Endothelial cell of umbilical vein (primary cell): ENCODE data around the gene APOD. TPM values are rescaled to one million over a fixed set of nuclear protein-coding genes. Genes with fewer than 3 reads are reported as not detected.

Experiments used
- BruUV-seq: library from RNA; stranded (reverse); fragments of 400-500 nt; replicated peaks from 2 replicates; lab custom pipeline; 2021; lab: Mats Ljungman, UMichigan
- CTCF ChIA-PET: fragments of 300-600, 350-600 bp; sonication (Branson Sonifier 250); formaldehyde crosslinking; loops from one replicate; lab custom pipeline; 2021; ENCODE audit warnings: antibody characterized with exemption, inconsistent platforms; lab: Charles Lee
- POLR2A ChIA-PET: fragments of 300-600, 350-600 bp; sonication (Branson Sonifier 250); formaldehyde crosslinking; loops from one replicate; lab custom pipeline; 2021; ENCODE audit warnings: antibody characterized with exemption, inconsistent platforms; lab: Charles Lee
- DNase-seq: peaks from one replicate; pipeline ENCODE4 v3.0.0-alpha.2; 2011; ENCODE audit warnings: low read depth, low spot score
- FAIRE-seq: peaks from 2 replicates; lab custom pipeline; 2011; peaks lifted over from hg19 to GRCh38; lab: Jason Lieb, UNC
- H2AFZ ChIP-seq: 2 replicates; pipeline ENCODE4 v1.6.0; 2012; ENCODE audit warnings: low read depth, low read length, control low read depth, inconsistent platforms
- H3K27ac ChIP-seq: 2 replicates; pipeline ENCODE4 v1.5.1; 2011; ENCODE audit warnings: low read depth, mild to moderate bottlenecking, control low read depth, low read length, moderate library complexity; ENCODE audit not compliant: insufficient read depth
- H3K27me3 ChIP-seq, 2 experiments: 2 replicates each; pipeline versions ENCODE4 v1.6.0 to v1.6.1; 2011; ENCODE audit warnings: low read length in 2 of 2, mixed read lengths in 1 of 2; ENCODE audit not compliant: control insufficient read depth in 2 of 2, insufficient read depth in 2 of 2
- H3K36me3 ChIP-seq, 2 experiments: 2 replicates in 1 of 2; 3 replicates in 1 of 2; pipeline ENCODE4 v1.5.1; 2011; ENCODE audit warnings: low read length in 2 of 2, mild to moderate bottlenecking in 1 of 2, moderate library complexity in 1 of 2; ENCODE audit not compliant: control insufficient read depth in 2 of 2, insufficient read depth in 2 of 2; ENCODE audit errors: extremely low read depth in 1 of 2
- H3K4me1 ChIP-seq: 3 replicates; pipeline ENCODE4 v1.5.1; 2011; ENCODE audit warnings: mild to moderate bottlenecking, low read length; ENCODE audit not compliant: control insufficient read depth, insufficient read depth; ENCODE audit errors: extremely low read depth
- H3K4me2 ChIP-seq: 2 replicates; pipeline ENCODE4 v1.6.1; 2011; ENCODE audit warnings: low read length, control low read depth, mixed read lengths; ENCODE audit not compliant: insufficient read depth
- H3K4me3 ChIP-seq, 3 experiments: fragments of 200-600 bp in 1 of 3; sonication (generic), shearing (Covaris generic) in 1 of 3; replicated peaks in 1 of 3; 2 replicates each; pipeline ENCODE4 v1.5.1; 2011 to 2016; ENCODE audit warnings: control low read depth in 3 of 3, low read length in 3 of 3, mild to moderate bottlenecking in 2 of 3, inconsistent platforms in 1 of 3, low read depth in 1 of 3, moderate library complexity in 1 of 3; ENCODE audit not compliant: insufficient read depth in 1 of 3
- H3K79me2 ChIP-seq: 2 replicates; pipeline ENCODE4 v1.6.0; 2012; ENCODE audit warnings: low read length, inconsistent platforms; ENCODE audit not compliant: control insufficient read depth, insufficient read depth
- H3K9ac ChIP-seq: replicated peaks from 2 replicates; pipeline ENCODE3; 2011; ENCODE audit warnings: low read length, control low read depth; ENCODE audit not compliant: insufficient read depth; ENCODE audit errors: extremely low read depth
- H3K9me1 ChIP-seq: replicated peaks from 3 replicates; pipeline ENCODE4 v1.6.0; 2011; ENCODE audit warnings: mild to moderate bottlenecking, low read length; ENCODE audit not compliant: control insufficient read depth, insufficient read depth; ENCODE audit errors: extremely low read depth
- H3K9me3 ChIP-seq: replicated peaks from 2 replicates; pipeline ENCODE4 v1.5.1; 2012; ENCODE audit warnings: low read length, inconsistent platforms; ENCODE audit not compliant: control insufficient read depth, insufficient read depth
- H4K20me1 ChIP-seq: replicated peaks from 2 replicates; pipeline ENCODE3; 2011; ENCODE audit warnings: mild to moderate bottlenecking, low read length; ENCODE audit not compliant: control insufficient read depth, insufficient read depth; ENCODE audit errors: extremely low read depth
- CTCF ChIP-seq, 2 donors: IDR thresholded peaks; 1 replicate in 1 of 2; 2 replicates in 1 of 2; pipeline ENCODE4 v1.5.1; 2011; ENCODE audit warnings: low read length in 2 of 2, mild to moderate bottlenecking in 2 of 2, moderate library complexity in 2 of 2, control low read depth in 1 of 2, inconsistent platforms in 1 of 2, low read depth in 1 of 2; ENCODE audit not compliant: insufficient read depth in 1 of 2; ENCODE audit errors: extremely low read depth in 1 of 2
- EZH2 ChIP-seq: IDR thresholded peaks from 2 replicates; pipeline ENCODE4 v1.6.1; 2012; ENCODE audit warnings: borderline replicate concordance, low read depth, mild to moderate bottlenecking, moderate library complexity, low read length, inconsistent platforms; ENCODE audit not compliant: severe bottlenecking
- FOS ChIP-seq: IDR thresholded peaks from 2 replicates; pipeline ENCODE4 v1.6.1; 2011; ENCODE audit warnings: mild to moderate bottlenecking, low read length, moderate library complexity, borderline replicate concordance; ENCODE audit not compliant: insufficient read depth
- GATA2 ChIP-seq: IDR thresholded peaks from 2 replicates; pipeline ENCODE4 v1.7.0; 2011; ENCODE audit warnings: low read depth, mild to moderate bottlenecking, moderate library complexity, mixed read lengths, low read length; ENCODE audit not compliant: insufficient read length, insufficient read depth
- JUN ChIP-seq: IDR thresholded peaks from 2 replicates; pipeline ENCODE4 v1.6.1; 2011; ENCODE audit warnings: borderline replicate concordance, low read depth; ENCODE audit not compliant: insufficient read length, insufficient read depth
- MAX ChIP-seq: IDR thresholded peaks from 2 replicates; pipeline ENCODE4 v1.6.1; 2011; ENCODE audit not compliant: insufficient read depth, insufficient read length
- MYC ChIP-seq: IDR thresholded peaks from one replicate; pipeline ENCODE4 v1.6.1; 2011; ENCODE audit warnings: mild to moderate bottlenecking, low read depth, low read length
- POLR2A ChIP-seq: IDR thresholded peaks from 2 replicates; pipeline ENCODE4 v1.6.1; 2012; ENCODE audit warnings: low read depth, mild to moderate bottlenecking, control low read depth, low read length
- POLR2AphosphoS5 ChIP-seq: IDR thresholded peaks from 2 replicates; pipeline ENCODE4 v1.6.1; 2012; ENCODE audit warnings: low read depth, mild to moderate bottlenecking, control low read depth, low read length, moderate library complexity; ENCODE audit not compliant: insufficient read depth
- dilution Hi-C: fragments of 300-500 bp; cut with MboI; formaldehyde crosslinking; loops from one replicate; pipeline ENCODE4 v1.15.0; 2019; ENCODE audit warnings: low sequenced_read_pairs; ENCODE audit not compliant: extremely low pct_ligation_motif_present
- intact Hi-C: fragments of 100-400 bp; cut with micrococcal nuclease; formaldehyde crosslinking; loops from one replicate; pipeline ENCODE4 v1.10.0; 2022
- polyA plus RNA-seq, 4 experiments: library from polyadenylated mRNA; depleted of rRNA in 3 of 4; stranded (reverse) in 3 of 4; unstranded in 1 of 4; fragments of >200 nt; gene quantifications; 2 replicates each; pipeline versions ENCODE4 v1.2.1 to v1.2.3, GENCODE V29; 2011 to 2012; ENCODE audit warnings: missing spikeins in 1 of 4
- total RNA-seq: library from RNA; stranded (reverse); gene quantifications from 2 replicates; pipeline ENCODE4 v1.2.3, GENCODE V29; 2021

APOD gene
- total and polyA plus RNA-seq, 2 donors (not counting 3 experiments of a cell fraction or from before 2014, with no cell fraction given): 2.2 to 2.9 TPM

- BruUV-seq: TSS peak; percentile 51
- H3K9ac ChIP-seq: peak overlapping the region; percentile 73
- H3K9me3 ChIP-seq: no peaks in the 10 kb centered on the region
- peaks cover 33% of the 10 kb centered on the region for H3K4me1 ChIP-seq
- H3K36me3 ChIP-seq: no peaks in the 10 kb centered on the region
- DNase-seq: peak; percentile 58
- H3K27me3 ChIP-seq: no peaks in the 10 kb centered on the region
- intact Hi-C loops: loop anchor here (2.0 to 10.0 kb wide), 2 partner anchors 100 to 312 kb away; partner anchors contain the start of gene ACAP2
- peak overlapping the region; percentile 98 for H3K4me2 ChIP-seq
- FAIRE-seq: peak; percentile 55
- TF ChIP-seq JUN: no peak
- peak overlapping the region; percentile 61 for H3K27ac ChIP-seq
- H3K9me1 ChIP-seq: no peaks in the 10 kb centered on the region
- dilution Hi-C loops: no loop called here
- ChIA-PET CTCF (interaction anchor here (0.9 to 2.2 kb wide), 3 partner anchors 15 to 352 kb away, joined by 3 to 23 read pairs (median 3); partner anchors contain the start of gene XXYLT1), POLR2A (interaction anchor here (0.8 to 1.9 kb wide), 3 partner anchors 16 to 271 kb away, joined by 3 to 10 read pairs (median 7); partner anchors contain the start of genes ACAP2 and XXYLT1)
- H2AFZ ChIP-seq: peak overlapping the region; percentile 34
- peaks cover 31% of the 10 kb centered on the region for H3K79me2 ChIP-seq
- peak overlapping the region; percentile 30 to 97 (median 93) for H3K4me3 ChIP-seq
- H4K20me1 ChIP-seq: no peaks in the 10 kb centered on the region
Measured at GRCh38 chr3:195542316-195542697, 41.4 kb downstream of the APOD start.

DNA sequence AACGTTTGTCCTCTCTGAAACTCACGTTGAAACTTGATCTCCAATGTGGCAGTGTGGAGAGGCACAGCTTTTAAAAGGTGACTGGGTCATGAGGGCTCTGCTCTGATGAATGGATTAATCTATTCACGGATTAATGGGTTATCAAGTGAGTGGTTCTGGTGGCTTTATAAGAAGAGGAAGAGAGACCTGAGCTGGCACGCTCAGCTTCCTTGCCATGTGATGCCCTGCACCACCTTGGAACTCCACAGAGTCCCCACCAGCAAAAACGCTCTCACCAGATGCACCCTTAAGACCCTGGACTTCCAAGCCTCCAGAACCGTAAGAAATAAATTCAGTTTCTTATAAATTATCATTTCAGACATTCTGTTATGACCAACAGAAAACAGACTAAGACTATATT is 43.2 kb downstream of the APOD start:
- no peak for TF ChIP-seq MYC
- no peak for TF ChIP-seq EZH2
- no peak for TF ChIP-seq MAX
- no peak for TF ChIP-seq JUN
- TF ChIP-seq POLR2A: no peak
- no peak for TF ChIP-seq CTCF (IDR thresholded peaks at IDR 0.05; ENCODE audit: extremely low read depth in 1 of 2, insufficient read depth in 1 of 2, low read depth in 1 of 2, low read length in 2 of 2)
- no peak for TF ChIP-seq FOS
- no peak for TF ChIP-seq POLR2AphosphoS5
- no peak for TF ChIP-seq GATA2
- Histone ChIP-seq H3K4me2 (no peak overlapping the region), H3K27ac (no peak overlapping the region), H3K79me2 (peaks cover 36% of the 10 kb centered on the region), H3K4me1 (peaks cover 21% of the 10 kb centered on the region), H3K9me1 (no peaks in the 10 kb centered on the region), H3K4me3 (no peak overlapping the region), H3K9ac (no peak overlapping the region), H3K36me3 (no peaks in the 10 kb centered on the region), H3K9me3 (no peaks in the 10 kb centered on the region), H3K27me3 (no peaks in the 10 kb centered on the region), H4K20me1 (no peaks in the 10 kb centered on the region), H2AFZ (no peak overlapping the region)
- no TSS peak for BruUV-seq
- DNase-seq: no peak
- POLR2A ChIA-PET: interaction anchor here (0.5 kb wide), 2 partner anchors 44 to 355 kb away, joined by 3 to 7 read pairs; no protein-coding TSS in a partner anchor
- CTCF ChIA-PET: interaction anchor here (1.7 kb wide), 1 partner anchor 269 kb away, joined by 5 read pairs; the partner anchor contains the start of gene XXYLT1
- dilution Hi-C loops: no loop called here
- no peak for FAIRE-seq
- intact Hi-C loops: loop anchor here (10.0 kb wide), 1 partner anchor 314 kb away; no protein-coding TSS in a partner anchor
